Measurements from ENCODE around the gene PGC.

Gene PGC

GRCh38 chr6:41714556-41715273 is 32.5 kb downstream of the PGC start:
- DNase-seq (ENCODE audit: low spot score), result no peak

- no peak for DNase-seq (ENCODE audit: low spot score)
These were observed 33.4 kb downstream of the PGC start for GRCh38 chr6:41713650-41714291.

GRCh38 chr6:41713159-41713649 is 34.0 kb downstream of the PGC start:
- DNase-seq (ENCODE audit: low spot score), result peak; percentile 83

GRCh38 chr6:41712651-41713103 is 34.5 kb downstream of the PGC start:
- DNase-seq (ENCODE audit: low spot score), result peak; percentile 97

- no peak for DNase-seq (ENCODE audit: low spot score)
These were observed 35.7 kb downstream of the PGC start for GRCh38 chr6:41711323-41712038.

GRCh38 chr6:41709375-41709774 is 37.8 kb downstream of the PGC start:
- no peak for DNase-seq (ENCODE audit: low spot score)

- DNase-seq (ENCODE audit: low spot score), result no peak
These were observed 38.3 kb downstream of the PGC start for GRCh38 chr6:41708856-41709255.

GRCh38 chr6:41707565-41708200 is 39.5 kb downstream of the PGC start:
- peak; percentile 74 for DNase-seq (ENCODE audit: low spot score)

- DNase-seq (ENCODE audit: low spot score), result peak; percentile 86
These were observed 40.2 kb downstream of the PGC start for GRCh38 chr6:41706876-41707564.

GRCh38 chr6:41705996-41706835 is 41.0 kb downstream of the PGC start:
- DNase-seq (ENCODE audit: low spot score), result peak; percentile 93

GRCh38 chr6:41705311-41705995 is 41.7 kb downstream of the PGC start:
- DNase-seq (ENCODE audit: low spot score), result no peak

GRCh38 chr6:41704656-41705310 is 42.4 kb downstream of the PGC start:
- no peak for DNase-seq (ENCODE audit: low spot score)

GRCh38 chr6:41704028-41704427 is 43.2 kb downstream of the PGC start:
- no peak for DNase-seq (ENCODE audit: low spot score)

- no peak for DNase-seq (ENCODE audit: low spot score)
These were observed 44.3 kb downstream of the PGC start for GRCh38 chr6:41702771-41703494.

GRCh38 chr6:41702089-41702745 is 45.0 kb downstream of the PGC start:
- DNase-seq (ENCODE audit: low spot score), result no peak

GRCh38 chr6:41700463-41701347 is 46.5 kb downstream of the PGC start:
- peak; percentile 61 for DNase-seq (ENCODE audit: low spot score)

- DNase-seq (ENCODE audit: low spot score), result no peak
These were observed 48.1 kb downstream of the PGC start for GRCh38 chr6:41699063-41699462.
